Kidney (tissue), 14 donors: ENCODE data around the gene HJURP. TPM values are rescaled to one million over a fixed set of nuclear protein-coding genes. Genes with fewer than 3 reads are reported as not detected.

Experiments
- DNase-seq, 5 donors: peaks; one replicate each; pipeline ENCODE4 v3.0.0-alpha.2; 2013 to 2020
- FAIRE-seq: peaks from 2 replicates; lab custom pipeline; 2012; peaks lifted over from hg19 to GRCh38; lab: Jason Lieb, UNC
- H3K27ac ChIP-seq, 2 donors: one replicate each; pipeline ENCODE4 v1.7.0; 2013; ENCODE audit warnings: low read depth in 2 of 2, low read length in 2 of 2, inconsistent platforms in 1 of 2
- H3K27me3 ChIP-seq: one replicate; pipeline ENCODE4 v1.7.1; 2013; ENCODE audit warnings: low read length, inconsistent platforms; ENCODE audit not compliant: control insufficient read depth, insufficient read depth
- H3K36me3 ChIP-seq, 3 donors: one replicate each; pipeline versions ENCODE4 v1.7.0 to v1.7.1; 2013; ENCODE audit warnings: low read length in 3 of 3, control low read depth in 1 of 3, inconsistent platforms in 1 of 3; ENCODE audit not compliant: insufficient read depth in 3 of 3, control insufficient read depth in 2 of 3
- H3K4me1 ChIP-seq, 3 donors: one replicate each; pipeline versions ENCODE4 v1.7.0 to v1.7.1; 2013; ENCODE audit warnings: low read length in 3 of 3, inconsistent platforms in 1 of 3, low read depth in 1 of 3; ENCODE audit not compliant: control insufficient read depth in 2 of 3, insufficient read depth in 2 of 3
- H3K4me3 ChIP-seq, 3 donors: one replicate each; pipeline versions ENCODE4 v1.7.0 to v1.8.1; 2013; ENCODE audit warnings: low read length in 3 of 3, control low read depth in 1 of 3, inconsistent platforms in 1 of 3
- H3K9ac ChIP-seq, 3 donors: one replicate each; pipeline versions ENCODE4 v1.7.0 to v1.7.1; 2013; ENCODE audit warnings: low read length in 3 of 3, control low read depth in 1 of 3, inconsistent platforms in 1 of 3
- H3K9me3 ChIP-seq, 3 donors: one replicate each; pipeline versions ENCODE4 v1.7.0 to v1.7.1; 2013; ENCODE audit warnings: low read length in 3 of 3, control low read depth in 1 of 3, inconsistent platforms in 1 of 3; ENCODE audit not compliant: control insufficient read depth in 2 of 3, insufficient read depth in 1 of 3
- intact Hi-C: fragments of 100-400 bp; cut with DNase I; formaldehyde crosslinking; loops from one replicate; pipeline ENCODE4 v1.11.1; 2022
- polyA plus RNA-seq: library from polyadenylated mRNA; stranded (reverse); fragments of 350-450 nt; fragmentation: Illumina TruSeq; extraction: RNeasy Lipid Tissue Mini Kit (QIAGEN cat#74804); gene quantifications from one replicate; pipeline ENCODE4 v1.2.3, GENCODE V29; 2014; ENCODE audit warnings: low read depth, low replicate concordance; ENCODE audit not compliant: insufficient read depth
- total RNA-seq: library from RNA; stranded (reverse); fragmentation: NEBNext Ultra II Directional; extraction: Animal tissue kit (Norgen Biotek cat#: 25700); gene quantifications from one replicate; pipeline ENCODE4 v1.2.1, GENCODE V29; 2021
- TF ChIP-seq, protein P1 (sequence below): IDR thresholded peaks from 3 replicates; pipeline ENCODE4 v1.5.1; 2012; ENCODE audit warnings: mild to moderate bottlenecking, moderate library complexity, borderline replicate concordance; ENCODE audit not compliant: insufficient read depth; ENCODE audit errors: extremely low read depth
- donor health status: control.
- donor health status: control.
- donor health status: control.
- donor health status: control.
- donor health status: control.
- donor health status: DM: yes; HTN: yes; CAD: no.
- donor health status: Normal renal cell carcinoma (clear cell type).

HJURP gene
- total and polyA plus RNA-seq, 2 donors from 2014 or later = 0.94 TPM; not detected in 1

DNA sequence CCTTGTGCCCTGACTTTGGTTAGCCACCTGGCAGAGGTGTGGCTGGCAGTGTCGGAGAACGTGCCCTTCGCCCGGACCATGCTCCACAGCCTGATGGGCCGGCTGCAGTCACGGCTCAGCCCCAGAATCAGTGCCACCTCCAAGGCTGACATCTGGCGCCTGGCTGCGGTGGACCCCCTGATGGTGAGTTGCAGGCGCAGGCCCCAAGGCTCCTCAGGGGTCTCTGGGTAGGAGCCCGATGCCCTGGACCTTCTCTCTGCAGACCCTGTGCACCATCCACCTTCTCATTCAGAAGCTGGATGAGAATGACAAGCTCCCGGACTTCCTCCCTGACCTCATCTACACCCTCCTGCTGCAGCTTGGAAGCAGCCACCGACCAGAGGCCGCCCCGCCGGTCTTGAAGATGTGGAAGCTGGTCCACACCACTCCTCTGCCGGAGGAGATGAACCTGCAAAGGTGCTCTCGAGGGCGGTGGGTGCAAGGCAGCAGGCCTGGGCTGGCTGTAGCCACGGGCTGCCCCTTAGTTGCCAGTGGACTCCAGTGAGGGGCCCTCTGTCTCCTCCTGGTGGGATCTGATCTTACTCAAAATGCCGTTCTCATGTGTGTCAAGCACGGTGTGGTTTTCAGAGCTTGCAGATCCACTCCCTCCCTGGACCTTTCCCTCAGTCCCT lies 32.1 kb downstream of the HJURP start:
- FAIRE-seq (no peak), DNase-seq (peak in 1 of 5 donors; percentile 68)
- H3K9me3 ChIP-seq = no peaks in the 10 kb centered on the region
- no peaks in the 10 kb centered on the region for H3K36me3 ChIP-seq
- H3K9ac ChIP-seq = no peak overlapping the region
- H3K27ac ChIP-seq = no peak overlapping the region
- intact Hi-C loops = no loop called here
- TF ChIP-seq, protein P1, sequence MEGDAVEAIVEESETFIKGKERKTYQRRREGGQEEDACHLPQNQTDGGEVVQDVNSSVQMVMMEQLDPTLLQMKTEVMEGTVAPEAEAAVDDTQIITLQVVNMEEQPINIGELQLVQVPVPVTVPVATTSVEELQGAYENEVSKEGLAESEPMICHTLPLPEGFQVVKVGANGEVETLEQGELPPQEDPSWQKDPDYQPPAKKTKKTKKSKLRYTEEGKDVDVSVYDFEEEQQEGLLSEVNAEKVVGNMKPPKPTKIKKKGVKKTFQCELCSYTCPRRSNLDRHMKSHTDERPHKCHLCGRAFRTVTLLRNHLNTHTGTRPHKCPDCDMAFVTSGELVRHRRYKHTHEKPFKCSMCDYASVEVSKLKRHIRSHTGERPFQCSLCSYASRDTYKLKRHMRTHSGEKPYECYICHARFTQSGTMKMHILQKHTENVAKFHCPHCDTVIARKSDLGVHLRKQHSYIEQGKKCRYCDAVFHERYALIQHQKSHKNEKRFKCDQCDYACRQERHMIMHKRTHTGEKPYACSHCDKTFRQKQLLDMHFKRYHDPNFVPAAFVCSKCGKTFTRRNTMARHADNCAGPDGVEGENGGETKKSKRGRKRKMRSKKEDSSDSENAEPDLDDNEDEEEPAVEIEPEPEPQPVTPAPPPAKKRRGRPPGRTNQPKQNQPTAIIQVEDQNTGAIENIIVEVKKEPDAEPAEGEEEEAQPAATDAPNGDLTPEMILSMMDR = no peak
- H3K27me3 ChIP-seq = no peaks in the 10 kb centered on the region
- H3K4me1 ChIP-seq = no peaks in the 10 kb centered on the region
- H3K4me3 ChIP-seq = no peak overlapping the region

DNA sequence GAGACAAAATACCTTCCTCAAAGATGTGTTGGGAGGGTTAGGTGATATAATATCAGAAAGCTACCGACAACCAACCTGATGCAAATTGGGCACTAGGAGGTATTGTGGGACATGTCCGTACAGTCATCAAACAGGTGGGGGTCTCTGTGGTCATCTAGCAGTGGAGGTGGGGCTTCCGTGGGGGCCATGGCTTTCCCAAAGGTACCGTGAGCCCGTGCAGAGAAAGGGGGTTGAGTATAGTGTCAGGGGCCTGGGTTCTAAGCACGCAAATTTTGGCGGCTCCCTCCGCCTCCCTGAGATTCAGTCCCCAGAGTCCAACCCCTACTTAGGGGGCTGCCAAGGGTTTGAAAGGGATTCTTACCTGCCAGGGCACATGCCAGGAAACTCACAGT lies 32.6 kb downstream of the HJURP start:
- no peaks in the 10 kb centered on the region for H3K4me1 ChIP-seq
- FAIRE-seq (no peak), DNase-seq (no peak)
- H3K4me3 ChIP-seq = no peak overlapping the region
- H3K9ac ChIP-seq = no peak overlapping the region
- intact Hi-C loops = no loop called here
- TF ChIP-seq, protein P1 = no peak
- no peaks in the 10 kb centered on the region for H3K9me3 ChIP-seq
- no peak overlapping the region for H3K27ac ChIP-seq
- H3K27me3 ChIP-seq = no peaks in the 10 kb centered on the region
- H3K36me3 ChIP-seq = no peaks in the 10 kb centered on the region

DNA sequence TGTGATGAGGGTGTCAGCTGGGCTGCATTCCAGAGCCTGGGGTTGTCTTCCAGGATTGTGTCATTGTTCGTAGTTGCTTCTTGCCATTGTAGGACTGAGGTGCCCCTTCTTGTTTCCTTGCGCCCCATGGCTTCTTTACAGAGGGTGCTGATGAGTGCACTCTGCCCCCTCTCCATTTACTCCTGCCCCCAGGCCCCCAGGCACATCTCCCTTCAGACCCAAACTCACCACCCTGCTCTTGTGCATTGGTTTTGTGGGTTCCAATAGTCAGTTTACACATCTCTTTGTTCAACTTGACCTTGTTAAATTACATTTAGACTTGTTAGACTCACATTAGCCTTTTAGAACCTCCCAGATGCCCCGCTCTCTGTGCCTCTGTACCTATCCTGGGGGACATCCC lies 33.1 kb downstream of the HJURP start:
- no peak for FAIRE-seq

More for the DNA sequence above, 33.1 kb downstream of the HJURP start:
- Histone ChIP-seq H3K9ac (no peak overlapping the region), H3K27me3 (no peaks in the 10 kb centered on the region), H3K9me3 (no peaks in the 10 kb centered on the region), H3K4me1 (no peaks in the 10 kb centered on the region), H3K4me3 (no peak overlapping the region), H3K27ac (no peak overlapping the region), H3K36me3 (no peaks in the 10 kb centered on the region)
- peak in 1 of 5 donors; percentile 11 for DNase-seq
- TF ChIP-seq, protein P1 = no peak
- intact Hi-C loops = no loop called here
